ENCODE results near the gene ATF7. TPM values are rescaled to one million over a fixed set of nuclear protein-coding genes. Genes with fewer than 3 reads are reported as not detected.

Gene ATF7
- total RNA-seq, 4 donors from 2014 or later, result 14.2 to 29.7 (median 26.8) TPM

- TF ChIP-seq EP300 (IDR thresholded peaks at IDR 0.05; ENCODE audit: low read depth), result no peak
- TF ChIP-seq POLR2AphosphoS5 (IDR thresholded peaks at IDR 0.05), result peak in 1 of 3 donors; percentile 5
- 94% methylated on average over 10 of the region's 10 CpGs; no CpG with 5 or more reads in 1 of the 2 donors for WGBS, 2 donors (ENCODE audit: low coverage in 1 of 2)
- no peaks in the 10 kb centered on the region for H3K9me3 ChIP-seq
- H3K27me3 ChIP-seq, result no peaks in the 10 kb centered on the region
- DNase-seq, result no peak
- H3K36me3 ChIP-seq, result peaks cover 0 to 4% (median 0%) of the 10 kb centered on the region in 4 donors
- no peak overlapping the region for H3K4me3 ChIP-seq
- intact Hi-C loops (cut with DNase I; ENCODE audit: low total_unique reads) (no loop called here), in situ Hi-C loops (cut with MboI; ENCODE audit: low pct_ligation_motif_present in 1 of 4, low pct_unique_long_range_greater_than_20kb in 1 of 4, low sequenced_read_pairs in 3 of 4) (no loop called here)
- no peak overlapping the region for H3K27ac ChIP-seq
- H3K4me1 ChIP-seq, result peaks cover 0 to 11% (median 7%) of the 10 kb centered on the region in 4 donors
Observed at GRCh38 chr12:53485955-53486735, 140.0 kb downstream of the ATF7 start.

GRCh38 chr12:53484686-53485575 is 141.3 kb downstream of the ATF7 start:
- in situ Hi-C loops (cut with MboI; ENCODE audit: low pct_ligation_motif_present in 1 of 4, low pct_unique_long_range_greater_than_20kb in 1 of 4, low sequenced_read_pairs in 3 of 4), result no loop called here
- H3K9me3 ChIP-seq, result no peaks in the 10 kb centered on the region
- H3K4me1 ChIP-seq, result peaks cover 0 to 11% (median 7%) of the 10 kb centered on the region in 4 donors
- intact Hi-C loops (cut with DNase I; ENCODE audit: low total_unique reads), result no loop called here
- H3K27me3 ChIP-seq, result no peaks in the 10 kb centered on the region
- H3K4me3 ChIP-seq, result no peak overlapping the region
- DNase-seq, result no peak
- H3K27ac ChIP-seq, result peak overlapping the region in 1 of 4 donors; percentile 1
- WGBS, 2 donors (ENCODE audit: low coverage in 1 of 2), result 55 to 79% methylated on average over 2 to 10 of the region's 10 CpGs
- TF ChIP-seq CTCF (IDR thresholded peaks at IDR 0.05) (no peak), EP300 (IDR thresholded peaks at IDR 0.05; ENCODE audit: low read depth) (no peak), POLR2A (IDR thresholded peaks at IDR 0.05) (no peak), POLR2AphosphoS5 (IDR thresholded peaks at IDR 0.05) (peak in 1 of 3 donors; percentile 12)
- H3K36me3 ChIP-seq, result peaks cover 0 to 16% (median 4%) of the 10 kb centered on the region in 4 donors

- TF ChIP-seq POLR2AphosphoS5 (IDR thresholded peaks at IDR 0.05) (no peak), POLR2A (IDR thresholded peaks at IDR 0.05) (no peak), CTCF (IDR thresholded peaks at IDR 0.05) (no peak), EP300 (IDR thresholded peaks at IDR 0.05; ENCODE audit: low read depth) (no peak)
- WGBS, 2 donors (ENCODE audit: low coverage in 1 of 2), result 95 to 100% methylated on average over 2 to 4 of the region's 4 CpGs
- in situ Hi-C loops (cut with MboI; ENCODE audit: low pct_ligation_motif_present in 1 of 4, low pct_unique_long_range_greater_than_20kb in 1 of 4, low sequenced_read_pairs in 3 of 4) (no loop called here), intact Hi-C loops (cut with DNase I; ENCODE audit: low total_unique reads) (no loop called here)
- H3K27ac ChIP-seq, result peak overlapping the region in 1 of 4 donors; percentile 1
- no peak for DNase-seq
- peaks cover 0 to 26% (median 7%) of the 10 kb centered on the region in 4 donors for H3K36me3 ChIP-seq
- H3K27me3 ChIP-seq, result no peaks in the 10 kb centered on the region
- H3K4me3 ChIP-seq, result no peak overlapping the region
- peaks cover 0 to 11% (median 7%) of the 10 kb centered on the region in 4 donors for H3K4me1 ChIP-seq
- no peaks in the 10 kb centered on the region for H3K9me3 ChIP-seq
Observed at GRCh38 chr12:53483979-53484377, 142.2 kb downstream of the ATF7 start.

- peaks cover 0 to 30% (median 10%) of the 10 kb centered on the region in 4 donors for H3K36me3 ChIP-seq
- peak overlapping the region in 3 of 4 donors; percentile 2 to 56 (median 47) for H3K27ac ChIP-seq
- H3K4me1 ChIP-seq, result peaks cover 0 to 11% (median 7%) of the 10 kb centered on the region in 4 donors
- H3K4me3 ChIP-seq, result no peak overlapping the region
- H3K27me3 ChIP-seq, result no peaks in the 10 kb centered on the region
- peak; percentile 44 for DNase-seq
- intact Hi-C loops (cut with DNase I; ENCODE audit: low total_unique reads), result no loop called here
- TF ChIP-seq CTCF (IDR thresholded peaks at IDR 0.05) (no peak), POLR2A (IDR thresholded peaks at IDR 0.05) (no peak), EP300 (IDR thresholded peaks at IDR 0.05; ENCODE audit: low read depth) (no peak), POLR2AphosphoS5 (IDR thresholded peaks at IDR 0.05) (peak in 2 of 3 donors; percentile 33 to 35)
- no peaks in the 10 kb centered on the region for H3K9me3 ChIP-seq
- in situ Hi-C loops (cut with MboI; ENCODE audit: low pct_ligation_motif_present in 1 of 4, low pct_unique_long_range_greater_than_20kb in 1 of 4, low sequenced_read_pairs in 3 of 4), result no loop called here
- 59% methylated on average over 9 of the region's 9 CpGs; no CpG with 5 or more reads in 1 of the 2 donors for WGBS, 2 donors (ENCODE audit: low coverage in 1 of 2)
Observed at GRCh38 chr12:53483225-53483978, 142.8 kb downstream of the ATF7 start.
